Stimulated activated naive CD4-positive, alpha-beta T cell (primary cell): ENCODE data around the gene XIRP2.

Source experiments
- DNase-seq, 6 experiments: peaks; one replicate each; lab custom pipeline; 2025; lab: John Stamatoyannopoulos, UW

Gene XIRP2

DNA sequence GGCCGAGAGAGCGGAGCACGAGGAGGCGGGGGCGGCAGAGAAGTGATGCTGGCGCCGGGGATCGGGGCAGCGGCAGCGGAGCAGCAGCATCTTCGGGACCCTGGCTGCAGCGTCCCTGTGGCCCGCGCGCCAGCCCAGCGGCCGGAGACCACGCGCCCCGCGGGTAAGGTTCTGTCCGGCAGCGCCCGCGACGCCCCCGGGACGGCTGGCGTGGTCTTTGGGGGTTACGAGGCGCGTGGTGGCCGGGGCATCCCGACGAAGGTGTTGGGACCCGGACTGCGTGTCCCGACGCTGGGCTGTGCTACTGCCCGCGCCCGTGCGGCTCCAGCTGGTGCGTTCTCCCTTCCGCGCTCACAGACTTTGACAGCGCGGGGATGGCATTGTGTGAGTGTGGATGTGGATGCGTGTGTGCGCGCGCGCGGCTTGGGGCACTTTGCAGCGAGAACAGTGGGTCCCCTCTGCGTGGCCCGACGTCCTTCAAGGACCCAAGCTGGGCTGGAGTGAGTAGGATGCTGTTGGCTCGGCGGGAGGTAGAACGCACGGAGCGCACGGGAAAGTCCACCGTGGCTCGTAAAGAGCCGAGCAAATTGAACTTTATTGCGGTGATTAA is 405.0 kb downstream of the XIRP2 start:
- DNase-seq: peak in 1 of 6 experiments; percentile 17

DNA sequence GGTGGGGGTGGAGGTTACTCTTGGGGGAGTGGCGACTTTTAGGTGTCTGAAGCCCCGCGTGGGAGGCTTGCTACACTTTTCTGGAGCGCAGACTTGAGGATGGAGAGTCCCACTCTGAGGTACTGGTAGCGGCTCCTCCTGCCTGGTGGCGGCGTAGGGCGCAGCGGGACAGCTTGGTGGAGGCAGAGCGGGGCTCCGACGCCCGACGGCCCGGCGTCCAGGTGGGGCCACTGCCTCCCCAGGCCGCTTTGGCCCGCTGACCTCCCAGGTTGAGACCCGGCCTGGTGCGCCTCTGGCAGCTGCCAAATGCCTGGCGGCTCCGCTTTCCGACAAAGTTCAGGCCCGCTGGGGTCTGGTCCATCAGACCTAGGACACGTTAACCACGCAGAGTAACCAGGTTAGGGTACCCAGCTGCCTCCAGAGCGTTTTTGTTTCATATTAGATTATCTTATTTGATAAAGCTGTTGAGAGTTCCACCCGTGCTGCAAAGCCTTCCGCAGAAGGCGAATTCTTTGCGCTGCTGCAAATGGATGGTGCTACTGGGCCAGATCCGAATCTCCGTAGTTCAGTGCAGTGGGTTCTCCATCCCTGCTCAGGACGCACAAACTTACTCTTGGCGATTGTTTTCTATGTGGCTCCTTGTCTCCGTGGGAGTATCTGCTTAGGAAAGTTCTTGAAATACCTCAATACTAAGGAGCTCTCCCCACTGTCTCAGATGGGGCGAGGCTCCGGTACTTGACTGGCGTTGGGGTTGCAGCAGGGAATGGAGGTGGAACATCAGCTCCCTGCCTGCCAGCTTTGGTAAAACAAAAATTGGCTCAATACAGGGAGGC is 405.9 kb downstream of the XIRP2 start:
- DNase-seq: no peak

DNA sequence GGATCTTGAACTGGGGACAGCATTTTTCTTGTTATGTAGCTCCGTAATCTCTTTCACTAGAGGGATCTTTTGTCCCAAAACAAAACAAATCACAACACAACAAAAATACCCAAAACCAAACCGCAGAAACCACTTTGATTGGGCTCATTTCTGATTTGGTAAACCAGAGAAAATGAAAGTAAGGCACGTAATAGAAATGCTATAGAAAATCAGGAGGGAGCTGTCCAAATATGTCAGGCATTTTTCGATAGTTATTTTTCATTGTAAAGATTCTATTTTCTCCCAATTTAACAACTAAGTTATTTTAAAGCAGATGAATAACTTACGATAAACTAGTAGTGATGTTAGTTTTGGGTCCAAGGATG is 406.5 kb downstream of the XIRP2 start:
- no peak for DNase-seq

GRCh38 chr2:167297292-167297691 is 409.0 kb downstream of the XIRP2 start:
- DNase-seq: no peak

GRCh38 chr2:167298017-167298416 is 409.7 kb downstream of the XIRP2 start:
- DNase-seq: no peak
